ENCODE results near the gene GAB4. TPM values are rescaled to one million over a fixed set of nuclear protein-coding genes. Genes with fewer than 3 reads are reported as not detected.

The GAB4 gene
- total and polyA plus RNA-seq, 2 donors: not detected

DNA sequence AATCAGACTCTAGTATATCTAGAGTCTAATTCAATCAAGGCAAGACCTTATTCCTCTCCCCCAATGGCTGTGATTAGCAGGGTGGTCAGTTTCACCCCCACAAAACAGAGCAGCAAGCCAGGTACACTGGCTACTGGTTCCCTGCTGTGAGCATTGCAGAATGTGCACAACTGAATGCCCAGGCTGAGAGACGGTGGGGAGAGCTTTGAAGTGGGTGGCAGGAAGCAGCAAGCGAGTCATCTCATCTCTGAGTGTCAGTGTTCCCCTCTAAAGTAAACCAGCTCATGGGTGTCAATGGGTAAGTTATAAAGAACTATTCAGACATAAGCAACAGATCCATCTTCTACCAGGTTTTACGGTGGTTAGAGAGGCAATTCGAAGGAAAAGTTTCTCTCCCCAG lies 37.6 kb downstream of the GAB4 start:
- Histone ChIP-seq H3K27ac (ENCODE audit: low read depth) (no peak overlapping the region), H3K4me1 (ENCODE audit: insufficient read depth) (no peaks in the 10 kb centered on the region), H3K4me3 (ENCODE audit: low read depth, low read length) (no peak overlapping the region), H3K36me3 (ENCODE audit: insufficient read depth) (no peaks in the 10 kb centered on the region)
- no peak for DNase-seq (ENCODE audit: extremely low spot score)
- 52% methylated on average over 4 of the region's 4 CpGs for WGBS

DNA sequence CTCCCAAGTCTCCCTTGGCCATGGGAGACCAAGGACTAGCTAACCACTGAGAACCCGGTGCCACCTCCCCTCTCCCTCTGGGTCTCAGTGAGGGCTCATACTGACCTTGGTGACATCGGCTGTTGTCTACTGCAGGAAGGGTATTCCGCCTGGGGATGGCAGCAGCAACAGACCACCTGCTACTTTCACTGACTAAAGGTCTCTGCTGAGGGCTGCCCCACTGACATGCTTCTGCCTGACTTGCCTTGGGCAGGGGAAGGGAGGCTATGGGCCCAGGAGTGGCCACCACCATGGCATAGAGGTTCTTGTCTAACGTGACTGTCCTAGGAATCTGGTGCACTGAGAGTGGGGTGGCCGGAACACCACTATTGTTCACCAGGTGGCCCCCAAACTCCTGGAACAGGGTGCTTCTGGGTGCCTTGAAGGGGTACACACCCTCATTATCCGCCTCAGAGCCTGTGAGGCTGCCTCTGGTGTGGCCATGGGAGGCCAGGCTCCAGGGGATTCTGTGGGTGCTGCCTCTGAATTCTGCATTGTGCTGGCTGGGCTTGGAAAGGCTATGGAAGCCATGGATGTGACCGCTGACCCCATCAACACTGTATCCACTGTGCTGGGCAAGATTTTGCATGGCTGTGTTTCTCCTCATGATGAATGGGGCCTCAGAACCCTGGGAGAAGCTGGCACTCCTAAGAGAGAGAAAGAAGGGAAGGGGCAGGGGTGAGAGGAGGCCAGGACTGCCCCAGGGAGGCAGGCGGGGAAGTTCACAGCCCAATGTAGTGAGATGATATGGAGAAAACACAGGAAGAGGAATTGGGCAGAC lies 38.3 kb downstream of the GAB4 start:
- Histone ChIP-seq H3K27ac (ENCODE audit: low read depth) (no peak overlapping the region), H3K4me1 (ENCODE audit: insufficient read depth) (no peaks in the 10 kb centered on the region), H3K4me3 (ENCODE audit: low read depth, low read length) (no peak overlapping the region), H3K36me3 (ENCODE audit: insufficient read depth) (no peaks in the 10 kb centered on the region)
- WGBS: 65% methylated on average over 8 of the region's 8 CpGs
- DNase-seq (ENCODE audit: extremely low spot score): no peak

DNA sequence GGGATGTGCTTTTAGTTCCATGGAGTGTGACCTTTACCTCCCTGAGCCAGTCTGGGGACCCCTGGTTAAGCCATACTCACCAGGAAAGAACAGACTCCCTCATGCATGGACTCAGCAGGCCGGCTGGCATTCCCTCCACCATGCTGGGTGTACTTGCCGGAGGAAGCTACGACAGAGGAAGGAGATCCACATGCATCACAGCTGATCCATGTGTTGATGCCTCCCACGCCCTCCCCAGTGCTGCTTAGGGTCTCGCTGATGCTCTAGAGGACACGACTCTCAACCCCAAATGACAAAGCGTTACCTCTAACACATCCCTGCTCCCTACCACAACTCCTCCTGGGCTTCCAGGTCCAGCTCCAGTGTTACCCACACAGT lies 39.8 kb downstream of the GAB4 start:
- H3K4me3 ChIP-seq (ENCODE audit: low read depth, low read length): no peak overlapping the region
- DNase-seq (ENCODE audit: extremely low spot score): no peak
- no peaks in the 10 kb centered on the region for H3K36me3 ChIP-seq (ENCODE audit: insufficient read depth)
- 82% methylated on average over 7 of the region's 7 CpGs for WGBS
- no peaks in the 10 kb centered on the region for H3K4me1 ChIP-seq (ENCODE audit: insufficient read depth)
- H3K27ac ChIP-seq (ENCODE audit: low read depth): no peak overlapping the region

DNA sequence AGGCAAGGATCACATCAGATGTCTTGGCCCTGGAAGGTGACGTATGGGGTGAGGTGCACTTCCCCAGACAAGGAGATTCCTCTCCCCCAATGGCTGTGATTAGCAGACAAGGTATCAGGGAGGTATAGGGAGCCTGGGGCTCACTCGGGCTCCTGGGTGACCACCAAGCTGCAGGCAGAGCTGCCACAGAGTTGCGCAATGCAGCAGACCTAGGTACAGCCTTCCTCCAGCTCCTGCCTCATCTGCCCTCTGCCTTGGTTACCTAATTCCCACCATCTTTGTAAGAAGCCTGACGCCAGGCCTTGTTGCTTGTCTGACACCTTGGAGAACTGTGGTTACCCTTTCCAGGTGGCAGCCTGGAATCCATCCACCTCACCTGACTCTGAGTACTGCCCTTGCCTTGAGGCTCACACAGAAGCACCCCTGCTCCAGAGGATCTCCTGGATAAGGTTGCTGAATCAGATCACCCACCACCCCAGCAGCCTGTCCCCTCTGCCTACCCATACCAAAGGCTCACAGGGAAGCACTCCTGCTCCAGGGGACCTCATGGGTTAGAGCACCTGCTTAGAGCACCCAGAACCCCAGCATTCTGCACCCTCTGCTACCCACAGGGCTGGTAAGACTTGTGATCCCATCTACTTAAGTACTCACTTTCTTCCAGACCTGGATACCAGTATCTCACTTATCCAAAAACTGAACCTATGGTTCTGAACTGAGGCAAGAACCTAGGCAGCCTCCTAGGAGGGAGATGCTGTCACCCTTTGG lies 40.4 kb downstream of the GAB4 start:
- H3K27ac ChIP-seq (ENCODE audit: low read depth): no peak overlapping the region
- H3K4me3 ChIP-seq (ENCODE audit: low read depth, low read length): no peak overlapping the region
- 83% methylated on average over 4 of the region's 4 CpGs for WGBS
- no peak for DNase-seq (ENCODE audit: extremely low spot score)
- H3K36me3 ChIP-seq (ENCODE audit: insufficient read depth): no peaks in the 10 kb centered on the region
- no peaks in the 10 kb centered on the region for H3K4me1 ChIP-seq (ENCODE audit: insufficient read depth)

DNA sequence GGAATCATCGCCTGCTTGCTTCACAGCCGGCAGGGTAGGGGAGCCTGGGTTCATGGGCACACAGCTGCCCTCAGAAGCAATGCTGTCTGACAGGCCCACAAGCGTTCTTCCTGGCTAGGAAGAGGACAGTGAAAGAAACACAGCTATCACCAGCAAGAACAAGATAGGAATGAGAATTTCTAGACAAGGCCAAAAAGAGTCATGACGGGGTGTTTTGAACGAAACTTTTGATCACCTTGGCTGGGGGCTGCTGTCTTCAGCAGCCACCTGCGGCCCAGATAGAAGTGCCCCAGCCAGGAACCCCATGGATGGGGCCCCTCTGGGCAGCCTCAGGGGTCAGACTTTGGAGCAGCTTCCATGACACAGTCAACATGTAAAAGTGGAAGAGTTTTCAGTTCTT lies 41.8 kb downstream of the GAB4 start:
- H3K36me3 ChIP-seq (ENCODE audit: insufficient read depth): no peaks in the 10 kb centered on the region
- no peak for DNase-seq (ENCODE audit: extremely low spot score)
- H3K27ac ChIP-seq (ENCODE audit: low read depth): no peak overlapping the region
- 78% methylated on average over 6 of the region's 6 CpGs for WGBS
- H3K4me1 ChIP-seq (ENCODE audit: insufficient read depth): no peaks in the 10 kb centered on the region
- no peak overlapping the region for H3K4me3 ChIP-seq (ENCODE audit: low read depth, low read length)

DNA sequence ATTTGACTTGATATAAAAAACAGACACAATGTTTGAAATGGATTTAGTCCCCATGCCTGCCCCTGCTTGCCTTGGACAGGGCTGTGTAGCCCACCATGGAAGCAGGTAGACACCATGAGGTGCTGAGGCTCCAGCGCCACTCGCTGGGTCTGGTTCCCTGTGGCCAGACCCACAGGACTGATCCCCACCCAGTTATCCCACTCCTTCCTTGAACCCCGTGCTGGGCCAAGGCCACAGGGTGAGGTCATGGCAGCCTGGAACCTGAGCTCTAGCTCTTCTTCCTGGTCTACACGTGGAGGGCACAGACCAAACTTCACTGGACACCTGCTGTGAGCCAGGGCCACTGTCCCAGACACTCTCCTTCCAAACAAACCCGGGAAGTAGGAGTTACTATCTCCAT lies 42.5 kb downstream of the GAB4 start:
- no peak overlapping the region for H3K4me3 ChIP-seq (ENCODE audit: low read depth, low read length)
- H3K36me3 ChIP-seq (ENCODE audit: insufficient read depth): no peaks in the 10 kb centered on the region
- no peak for DNase-seq (ENCODE audit: extremely low spot score)
- no peak overlapping the region for H3K27ac ChIP-seq (ENCODE audit: low read depth)
- WGBS: 66% methylated on average over 5 of the region's 5 CpGs
- no peaks in the 10 kb centered on the region for H3K4me1 ChIP-seq (ENCODE audit: insufficient read depth)

DNA sequence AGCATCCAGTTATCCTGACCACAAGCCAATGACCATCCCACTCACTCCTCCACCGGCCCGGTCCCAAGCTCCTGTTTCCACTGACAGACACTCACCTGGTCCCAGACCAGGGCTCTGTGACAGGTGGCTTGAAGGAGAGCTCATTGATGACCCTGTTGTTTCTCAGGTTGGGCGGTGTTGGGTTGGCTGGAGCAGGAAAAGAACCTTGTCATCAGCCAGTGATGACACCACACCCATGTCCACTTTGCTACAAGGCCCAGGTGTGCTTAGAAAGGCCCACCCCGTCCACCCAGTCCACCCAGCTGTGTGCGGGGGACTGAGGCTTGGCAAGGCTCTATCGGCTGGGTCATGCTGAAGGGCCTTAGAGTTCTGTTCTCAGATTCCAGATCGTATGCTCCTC lies 42.9 kb downstream of the GAB4 start:
- H3K36me3 ChIP-seq (ENCODE audit: insufficient read depth): no peaks in the 10 kb centered on the region
- no peak overlapping the region for H3K4me3 ChIP-seq (ENCODE audit: low read depth, low read length)
- no peak overlapping the region for H3K27ac ChIP-seq (ENCODE audit: low read depth)
- no peak for DNase-seq (ENCODE audit: extremely low spot score)
- 84% methylated on average over 7 of the region's 7 CpGs for WGBS
- no peaks in the 10 kb centered on the region for H3K4me1 ChIP-seq (ENCODE audit: insufficient read depth)

DNA sequence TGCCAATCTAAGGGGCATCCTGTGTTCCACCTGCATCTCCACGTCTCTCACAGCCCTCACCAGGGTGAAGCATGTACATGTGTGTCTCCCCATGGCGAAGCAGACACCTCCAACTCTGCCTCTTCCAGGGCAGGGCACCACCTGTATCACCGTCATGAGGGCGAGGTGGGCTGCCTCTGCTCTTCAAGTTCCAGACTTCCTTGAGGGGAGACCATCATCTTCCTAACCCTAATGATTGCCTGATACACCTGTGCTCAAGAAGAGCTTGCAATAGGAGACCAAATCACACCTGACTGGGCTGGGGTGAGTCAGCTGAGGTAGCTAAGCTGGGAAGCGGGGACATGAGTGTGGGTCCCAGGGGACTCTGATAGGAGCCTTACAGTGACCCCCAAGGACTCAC lies 43.7 kb downstream of the GAB4 start:
- H3K4me3 ChIP-seq (ENCODE audit: low read depth, low read length): no peak overlapping the region
- DNase-seq (ENCODE audit: extremely low spot score): no peak
- H3K4me1 ChIP-seq (ENCODE audit: insufficient read depth): no peaks in the 10 kb centered on the region
- no peak overlapping the region for H3K27ac ChIP-seq (ENCODE audit: low read depth)
- H3K36me3 ChIP-seq (ENCODE audit: insufficient read depth): no peaks in the 10 kb centered on the region
- 82% methylated on average over 5 of the region's 5 CpGs for WGBS

DNA sequence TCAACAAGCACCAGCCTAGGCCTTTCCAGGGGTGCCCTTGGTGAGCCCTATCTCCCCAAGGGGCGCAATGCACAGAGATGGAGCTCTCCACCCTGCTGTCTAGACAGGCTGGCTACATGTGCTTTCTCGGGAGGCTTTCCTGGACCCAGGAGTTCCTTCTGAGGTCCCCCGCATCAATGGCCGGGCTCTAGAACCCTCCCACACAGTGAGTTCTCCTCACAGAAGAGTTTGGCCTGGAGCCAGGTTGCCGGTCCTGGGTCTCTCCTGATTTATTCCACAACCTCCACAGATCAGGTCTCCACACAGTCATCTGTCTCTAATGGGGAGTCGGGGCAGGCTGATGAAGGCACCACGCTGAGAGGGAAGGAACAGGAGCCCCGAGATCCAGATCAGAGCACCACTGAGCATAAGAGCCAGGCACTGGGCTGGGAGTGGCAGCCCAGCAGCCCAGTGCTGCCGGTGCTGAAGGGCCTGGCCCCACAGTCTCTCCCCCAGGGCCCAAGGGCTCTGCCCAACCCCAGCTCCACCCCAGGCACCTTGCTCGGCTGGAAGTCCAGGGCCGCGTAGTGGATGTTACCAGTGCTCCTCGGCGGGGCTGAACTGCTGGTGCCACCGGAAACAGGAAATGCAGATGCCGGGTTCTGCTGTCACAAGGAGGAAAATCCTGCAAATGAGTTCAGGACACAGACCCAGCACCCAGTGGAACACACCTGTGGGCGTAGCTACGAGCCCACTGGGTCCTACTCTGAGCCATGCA lies 44.7 kb downstream of the GAB4 start:
- Histone ChIP-seq H3K4me3 (ENCODE audit: low read depth, low read length) (no peak overlapping the region), H3K4me1 (ENCODE audit: insufficient read depth) (no peaks in the 10 kb centered on the region), H3K36me3 (ENCODE audit: insufficient read depth) (no peaks in the 10 kb centered on the region), H3K27ac (ENCODE audit: low read depth) (no peak overlapping the region)
- WGBS: 79% methylated on average over 18 of the region's 18 CpGs
- no peak for DNase-seq (ENCODE audit: extremely low spot score)

DNA sequence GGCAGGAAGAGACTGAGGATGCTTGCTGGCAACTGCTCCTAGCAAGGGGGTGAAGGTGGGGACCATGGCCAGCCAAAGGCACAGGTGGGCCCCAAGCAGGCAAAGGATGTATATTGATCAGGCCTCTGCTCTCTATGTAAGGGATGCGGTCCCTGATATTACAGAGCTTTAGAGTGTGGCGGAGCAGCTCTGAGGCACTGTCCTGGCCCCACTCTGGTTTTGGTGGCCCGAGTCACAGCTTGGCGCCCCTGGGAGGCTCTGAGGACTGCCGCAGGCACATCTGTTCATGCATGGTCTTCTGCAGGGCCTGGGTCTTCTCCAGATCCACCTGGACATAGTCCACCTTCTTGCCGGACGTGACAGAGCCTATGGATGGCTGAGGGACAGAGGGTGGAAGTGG lies 45.5 kb downstream of the GAB4 start:
- Histone ChIP-seq H3K27ac (ENCODE audit: low read depth) (no peak overlapping the region), H3K4me3 (ENCODE audit: low read depth, low read length) (no peak overlapping the region), H3K36me3 (ENCODE audit: insufficient read depth) (no peaks in the 10 kb centered on the region), H3K4me1 (ENCODE audit: insufficient read depth) (no peaks in the 10 kb centered on the region)
- no peak for DNase-seq (ENCODE audit: extremely low spot score)
- whole genome bisulfite sequencing: 87% methylated on average over 7 of the region's 7 CpGs

DNA sequence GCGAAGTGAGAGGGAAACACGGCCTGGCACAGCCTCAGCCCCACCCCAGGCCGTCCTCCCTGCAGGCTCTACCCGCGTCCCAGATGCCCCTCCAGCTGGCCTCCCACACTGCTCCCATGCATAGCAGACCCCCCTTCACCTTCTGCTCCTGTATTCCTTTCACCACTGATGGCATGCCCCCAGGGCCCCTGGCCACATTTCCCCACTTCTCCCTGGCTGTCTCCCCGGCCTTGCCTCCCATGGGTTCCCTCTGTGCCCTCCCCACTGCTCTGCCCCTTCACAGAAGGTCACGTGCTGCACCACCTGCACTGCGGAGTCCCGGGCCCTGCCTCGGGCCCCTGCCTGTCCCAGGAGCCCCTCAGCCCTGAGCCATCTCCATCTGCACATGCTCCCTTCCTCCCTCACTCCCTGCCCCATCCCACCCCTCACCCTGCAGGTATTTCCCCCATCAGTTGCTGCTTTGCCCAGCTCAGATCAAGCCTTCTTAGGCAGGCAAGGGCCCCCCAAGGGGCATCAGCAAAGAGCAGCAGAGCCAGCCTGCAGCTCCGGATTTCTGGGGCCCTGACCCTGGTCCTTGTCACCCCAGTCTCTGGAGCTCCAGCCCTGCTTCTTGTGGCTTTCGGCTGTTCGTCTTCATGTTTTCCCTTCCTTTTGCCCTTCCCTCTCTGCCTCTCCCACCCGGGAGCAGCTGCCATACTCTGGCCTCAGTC lies 46.4 kb downstream of the GAB4 start:
- WGBS: 75% methylated on average over 14 of the region's 14 CpGs
- Histone ChIP-seq H3K36me3 (ENCODE audit: insufficient read depth) (no peaks in the 10 kb centered on the region), H3K4me1 (ENCODE audit: insufficient read depth) (no peaks in the 10 kb centered on the region), H3K27ac (ENCODE audit: low read depth) (no peak overlapping the region), H3K4me3 (ENCODE audit: low read depth, low read length) (no peak overlapping the region)
- no peak for DNase-seq (ENCODE audit: extremely low spot score)

DNA sequence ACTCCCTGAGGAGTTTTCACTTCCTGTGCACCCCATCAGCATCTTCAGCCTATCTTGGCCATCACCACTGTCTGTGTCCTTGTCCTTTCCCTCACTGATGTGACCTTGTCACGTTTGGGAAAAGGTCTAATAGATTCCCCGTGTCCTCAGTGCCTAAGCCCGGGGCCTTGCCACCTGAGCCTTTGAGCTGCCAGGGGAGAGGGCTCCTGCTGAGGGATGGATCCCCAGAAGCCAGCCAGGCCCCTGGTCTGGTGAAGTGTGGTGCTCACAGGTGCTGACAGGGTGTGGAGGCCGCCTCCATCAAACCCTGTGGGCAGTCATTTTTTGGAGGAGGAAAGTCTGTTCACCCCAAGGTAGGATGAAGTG lies 47.2 kb downstream of the GAB4 start:
- no peak overlapping the region for H3K27ac ChIP-seq (ENCODE audit: low read depth)
- WGBS: 72% methylated on average over 4 of the region's 4 CpGs
- H3K4me3 ChIP-seq (ENCODE audit: low read depth, low read length): no peak overlapping the region
- no peaks in the 10 kb centered on the region for H3K4me1 ChIP-seq (ENCODE audit: insufficient read depth)
- no peak for DNase-seq (ENCODE audit: extremely low spot score)
- H3K36me3 ChIP-seq (ENCODE audit: insufficient read depth): no peaks in the 10 kb centered on the region

DNA sequence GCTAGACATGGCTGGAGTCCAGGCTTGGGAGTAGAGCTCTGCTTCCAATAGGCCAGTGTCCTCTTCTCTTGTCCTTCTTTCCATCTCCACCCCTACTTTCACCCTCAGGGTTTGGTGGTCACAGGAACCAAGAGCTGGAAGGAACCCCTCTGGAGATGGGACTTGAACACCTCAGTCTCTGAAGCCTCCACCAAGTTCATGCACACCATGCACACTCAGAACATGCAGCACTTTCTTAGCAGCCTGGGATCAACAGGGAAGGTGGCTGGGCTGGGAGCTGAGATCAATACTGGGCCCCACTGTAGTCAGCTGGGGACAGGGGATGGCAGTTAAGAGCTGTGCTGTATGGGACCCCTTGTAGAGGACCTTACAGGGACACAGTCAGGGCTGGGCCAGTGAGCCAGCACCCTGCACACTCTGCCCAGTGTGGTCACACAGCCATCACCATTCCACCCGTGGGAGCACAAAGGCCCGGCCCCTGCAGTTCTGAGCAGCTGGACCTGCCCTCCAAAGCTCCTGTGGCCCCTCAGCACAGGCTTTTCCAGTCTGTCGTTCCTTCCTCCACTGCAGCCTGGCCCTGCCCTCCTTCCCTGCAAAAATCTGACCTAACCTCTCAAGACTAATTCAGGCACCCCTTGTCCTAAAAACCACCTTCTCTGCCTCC lies 47.7 kb downstream of the GAB4 start:
- H3K27ac ChIP-seq (ENCODE audit: low read depth): no peak overlapping the region
- no peaks in the 10 kb centered on the region for H3K4me1 ChIP-seq (ENCODE audit: insufficient read depth)
- no peak overlapping the region for H3K4me3 ChIP-seq (ENCODE audit: low read depth, low read length)
- H3K36me3 ChIP-seq (ENCODE audit: insufficient read depth): no peaks in the 10 kb centered on the region
- DNase-seq (ENCODE audit: extremely low spot score): no peak
- WGBS: 72% methylated on average over 3 of the region's 3 CpGs
